Neural cell (in vitro differentiated cells): ENCODE measurements around the gene MSH2. TPM values are rescaled to one million over a fixed set of nuclear protein-coding genes. Genes with fewer than 3 reads are reported as not detected.
"Not testable (repeated sequence)": the region's sequence is repeated elsewhere in the genome, so short reads cannot be mapped to it uniquely, and the experiment has no call there.

ENCODE experiments used
- H2AFZ ChIP-seq: fragments of 200-600, 300-800 bp; sonication (generic), shearing (Covaris generic); 2 replicates; pipeline ENCODE4 v1.6.0; 2014; ENCODE audit warnings: low read depth, mild to moderate bottlenecking, antibody characterized with exemption, low read length, moderate library complexity
- H3F3A ChIP-seq: fragments of 200-600 bp; shearing (Covaris generic); 2 replicates; pipeline ENCODE4 v1.6.1; 2016; ENCODE audit warnings: mild to moderate bottlenecking, moderate library complexity, mixed read lengths, antibody characterized with exemption, low read length; ENCODE audit not compliant: insufficient read depth, poor library complexity, severe bottlenecking
- H3K27ac ChIP-seq: fragments of 200-600, 300-800 bp; sonication (generic), shearing (Covaris generic); 2 replicates; pipeline ENCODE4 v1.5.1; 2014; ENCODE audit warnings: mild to moderate bottlenecking, low read length, moderate library complexity
- H3K27me3 ChIP-seq: fragments of 300-800, 200-600 bp; sonication (generic), shearing (Covaris generic); 2 replicates; pipeline ENCODE4 v1.6.0; 2014; ENCODE audit warnings: mild to moderate bottlenecking, low read depth, low read length, moderate library complexity; ENCODE audit not compliant: insufficient read depth
- H3K36me3 ChIP-seq: fragments of 300-800, 200-600 bp; sonication (generic), shearing (Covaris generic); 2 replicates; pipeline ENCODE4 v1.5.1; 2014; ENCODE audit warnings: mild to moderate bottlenecking, antibody characterized with exemption, low read length, moderate library complexity; ENCODE audit not compliant: insufficient read depth
- H3K4me2 ChIP-seq: fragments of 300-800, 200-600 bp; sonication (generic), shearing (Covaris generic); 2 replicates; pipeline ENCODE4 v1.6.0; 2014; ENCODE audit warnings: mild to moderate bottlenecking, low read length
- H3K4me3 ChIP-seq: fragments of 300-800, 200-600 bp; sonication (generic), shearing (Covaris generic); 2 replicates; pipeline ENCODE4 v1.5.1; 2014; ENCODE audit warnings: mild to moderate bottlenecking, low read length, moderate library complexity
- H3K79me2 ChIP-seq: fragments of 200-600 bp; shearing (Covaris generic); replicated peaks from 2 replicates; pipeline ENCODE4 v1.6.0; 2014; ENCODE audit warnings: mild to moderate bottlenecking, low read length, moderate library complexity; ENCODE audit not compliant: insufficient read depth
- H3K9ac ChIP-seq: fragments of 300-800, 200-600 bp; sonication (generic), shearing (Covaris generic); 2 replicates; pipeline ENCODE4 v1.6.1; 2016; ENCODE audit warnings: mild to moderate bottlenecking, low read length, mixed read lengths
- H3K9me2 ChIP-seq: fragments of 200-600 bp; shearing (Covaris generic); 2 replicates; pipeline ENCODE4 v1.6.1; 2016; ENCODE audit warnings: mild to moderate bottlenecking, low read length, mixed read lengths; ENCODE audit not compliant: insufficient read depth
- H3K9me3 ChIP-seq: fragments of 200-600, 300-800 bp; sonication (generic), shearing (Covaris generic); 2 replicates; pipeline ENCODE4 v1.6.1; 2016; ENCODE audit warnings: mild to moderate bottlenecking, mixed run types, low read length, moderate library complexity, mixed read lengths
- H4K20me1 ChIP-seq: fragments of 200-600 bp; shearing (Covaris generic); 2 replicates; pipeline ENCODE4 v1.6.1; 2016; ENCODE audit warnings: mild to moderate bottlenecking, mixed run types; ENCODE audit not compliant: insufficient read depth
- CTCF ChIP-seq: fragments of 450-650 bp; IDR thresholded peaks from 2 replicates; pipeline ENCODE4 v1.5.1; 2014; ENCODE audit warnings: antibody characterized with exemption, mild to moderate bottlenecking, moderate library complexity; ENCODE audit not compliant: poor library complexity, severe bottlenecking
- EP300 ChIP-seq: fragments of 450-650 bp; conservative IDR thresholded peaks from 2 replicates; pipeline ENCODE4 v1.6.1; 2014; ENCODE audit warnings: antibody characterized with exemption, mild to moderate bottlenecking, moderate library complexity; ENCODE audit not compliant: poor library complexity, severe bottlenecking
- EZH2 ChIP-seq: fragments of 200-600, 300-800 bp; shearing (Covaris generic), sonication (generic); IDR thresholded peaks from 2 replicates; pipeline ENCODE4 v1.6.1; 2014; ENCODE audit warnings: antibody characterized with exemption, low read length, borderline replicate concordance, mild to moderate bottlenecking; ENCODE audit not compliant: insufficient read depth, poor library complexity, severe bottlenecking
- MXI1 ChIP-seq: fragments of 450-650 bp; conservative IDR thresholded peaks from 2 replicates; pipeline ENCODE4 v1.6.1; 2014; ENCODE audit warnings: antibody characterized with exemption, mild to moderate bottlenecking; ENCODE audit not compliant: poor library complexity, severe bottlenecking
- POLR2AphosphoS5 ChIP-seq: IDR thresholded peaks from 2 replicates; pipeline ENCODE4 v1.6.1; 2012
- RAD21 ChIP-seq: fragments of 450-650 bp; conservative IDR thresholded peaks from 2 replicates; pipeline ENCODE4 v1.6.1; 2014; ENCODE audit warnings: antibody characterized with exemption, mild to moderate bottlenecking, moderate library complexity
- REST ChIP-seq: IDR thresholded peaks from 2 replicates; pipeline ENCODE4 v1.6.1; 2012; ENCODE audit warnings: borderline replicate concordance
- SMC3 ChIP-seq: fragments of 450-650 bp; conservative IDR thresholded peaks from 2 replicates; pipeline ENCODE4 v1.6.1; 2014; ENCODE audit warnings: antibody characterized with exemption, mild to moderate bottlenecking, moderate library complexity; ENCODE audit not compliant: poor library complexity
- TAF1 ChIP-seq: IDR thresholded peaks from 2 replicates; pipeline ENCODE4 v1.6.1; 2012; ENCODE audit warnings: low read depth
- polyA plus RNA-seq: library from polyadenylated mRNA; depleted of rRNA; stranded (reverse); fragments of >200 nt; gene quantifications from 2 replicates; pipeline ENCODE4 v1.2.3, GENCODE V29; 2014

MSH2 gene
- polyA plus RNA-seq, 1 donor from 2014 or later = 105 TPM

GRCh38 chr2:47433445-47433844 lies 30.5 kb downstream of the MSH2 start:
- not testable (repeated sequence) for H3K27ac ChIP-seq, H3K9me2 ChIP-seq, H3K4me3 ChIP-seq, H4K20me1 ChIP-seq, H3K79me2 ChIP-seq, H3K9ac ChIP-seq, H2AFZ ChIP-seq, H3F3A ChIP-seq, H3K36me3 ChIP-seq, H3K4me2 ChIP-seq, H3K27me3 ChIP-seq, H3K9me3 ChIP-seq

- no peaks in the 10 kb centered on the region for H3K27me3 ChIP-seq
- H3K36me3 ChIP-seq = peaks cover 4% of the 10 kb centered on the region
- H3K9ac ChIP-seq = no peak overlapping the region
- no peaks in the 10 kb centered on the region for H4K20me1 ChIP-seq
- H3K4me2 ChIP-seq = no peak overlapping the region
- no peak overlapping the region for H3K27ac ChIP-seq
- TF ChIP-seq RAD21 = peak; percentile 70
- no peak for TF ChIP-seq MXI1
- TF ChIP-seq CTCF = peak; percentile 63
- TF ChIP-seq SMC3 = peak; percentile 73
- no peaks in the 10 kb centered on the region for H3K79me2 ChIP-seq
- H3K4me3 ChIP-seq = no peak overlapping the region
- no peaks in the 10 kb centered on the region for H3F3A ChIP-seq
- H2AFZ ChIP-seq = no peak overlapping the region
- H3K9me2 ChIP-seq = no peaks in the 10 kb centered on the region
- no peaks in the 10 kb centered on the region for H3K9me3 ChIP-seq
Measured at GRCh38 chr2:47437287-47437686, 34.3 kb downstream of the MSH2 start.

GRCh38 chr2:47438106-47438505 lies 35.1 kb downstream of the MSH2 start:
- Histone ChIP-seq H3K36me3 (peaks cover 4% of the 10 kb centered on the region), H3K9me2 (no peaks in the 10 kb centered on the region), H3K27me3 (no peaks in the 10 kb centered on the region), H4K20me1 (no peaks in the 10 kb centered on the region), H3K27ac (no peak overlapping the region), H3K4me3 (no peak overlapping the region), H3F3A (no peaks in the 10 kb centered on the region), H3K9ac (no peak overlapping the region), H3K79me2 (no peaks in the 10 kb centered on the region), H2AFZ (no peak overlapping the region), H3K4me2 (no peak overlapping the region), H3K9me3 (no peaks in the 10 kb centered on the region)
- TF ChIP-seq MXI1 (no peak), POLR2AphosphoS5 (no peak), EP300 (no peak), RAD21 (no peak), TAF1 (no peak), CTCF (no peak), EZH2 (no peak), SMC3 (no peak), REST (no peak)
